Skeletal muscle cell (primary cell): ENCODE measurements around the gene CEP85L.

ENCODE experiments used
- DNase-seq: peaks from one replicate; pipeline ENCODE4 v3.0.0-alpha.2; 2010; ENCODE audit warnings: low read depth
- H3K4me3 ChIP-seq: 2 replicates; pipeline ENCODE4 v1.5.1; 2011; ENCODE audit warnings: low read depth, mild to moderate bottlenecking, control low read depth, low read length, moderate library complexity

The CEP85L gene

DNA sequence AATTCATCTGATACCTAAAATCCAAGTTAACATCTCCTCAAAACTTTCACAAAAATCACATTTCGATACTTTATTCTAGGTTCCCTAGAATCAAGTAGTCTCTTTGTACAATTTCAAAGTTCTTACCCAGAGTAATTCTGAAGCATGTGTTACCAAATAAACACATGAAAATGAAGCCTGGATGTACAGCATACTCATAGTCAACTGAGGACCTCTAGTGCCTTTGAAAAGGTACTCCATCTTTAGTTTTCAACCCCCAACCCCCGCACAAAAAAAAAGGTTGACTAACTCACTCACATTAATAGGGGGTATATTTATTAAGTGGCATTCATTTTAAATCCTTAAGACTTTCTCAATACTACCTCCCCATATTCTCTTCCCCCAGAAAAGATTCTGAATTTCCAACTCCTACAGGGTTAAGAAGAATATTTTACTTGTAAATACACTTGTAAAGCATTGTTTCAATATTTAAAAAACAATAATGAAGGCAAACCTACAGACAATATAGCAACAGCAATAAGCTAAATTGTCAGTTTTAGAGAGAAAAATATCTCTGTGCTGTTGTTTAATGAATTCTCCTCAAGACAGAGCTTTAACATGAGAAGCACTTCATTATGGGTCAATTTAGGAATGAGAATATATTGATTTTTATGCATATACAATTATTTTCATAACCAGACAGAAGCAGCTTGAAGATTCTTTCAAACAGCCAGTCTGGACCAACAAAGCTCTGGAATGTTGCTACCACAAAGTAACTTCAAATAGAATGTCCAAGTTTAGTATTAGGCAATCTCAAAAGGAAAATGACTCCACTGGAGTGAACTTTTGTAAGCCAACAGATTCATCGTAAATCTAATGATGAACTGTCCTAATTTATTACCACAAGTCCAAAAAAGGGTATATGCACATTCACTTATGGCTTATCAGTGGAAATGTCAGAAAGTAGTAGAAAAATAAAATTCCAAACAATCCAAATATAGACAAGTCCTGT is 100.0 kb downstream of the CEP85L start:
- no peak overlapping the region for H3K4me3 ChIP-seq
- peak; percentile 57 for DNase-seq

DNA sequence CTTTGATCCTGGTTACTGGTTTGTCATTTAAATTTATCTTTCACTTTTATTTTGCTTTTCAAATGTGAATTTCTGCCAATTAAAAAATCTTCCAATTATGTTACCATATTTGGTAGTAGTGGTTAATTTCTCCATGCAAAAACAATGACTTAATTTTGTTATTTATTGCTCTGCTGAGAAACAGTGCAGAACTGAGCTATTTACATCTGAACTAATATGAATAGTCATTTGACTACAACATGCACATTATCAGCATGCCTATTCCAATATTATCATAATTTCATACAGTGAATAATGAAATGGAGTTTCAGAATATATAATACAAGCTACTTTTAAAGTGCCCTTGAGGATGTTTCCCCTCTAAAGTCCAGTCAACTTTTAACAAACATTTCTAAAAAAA is 102.8 kb downstream of the CEP85L start:
- no peak for DNase-seq
- no peak overlapping the region for H3K4me3 ChIP-seq

DNA sequence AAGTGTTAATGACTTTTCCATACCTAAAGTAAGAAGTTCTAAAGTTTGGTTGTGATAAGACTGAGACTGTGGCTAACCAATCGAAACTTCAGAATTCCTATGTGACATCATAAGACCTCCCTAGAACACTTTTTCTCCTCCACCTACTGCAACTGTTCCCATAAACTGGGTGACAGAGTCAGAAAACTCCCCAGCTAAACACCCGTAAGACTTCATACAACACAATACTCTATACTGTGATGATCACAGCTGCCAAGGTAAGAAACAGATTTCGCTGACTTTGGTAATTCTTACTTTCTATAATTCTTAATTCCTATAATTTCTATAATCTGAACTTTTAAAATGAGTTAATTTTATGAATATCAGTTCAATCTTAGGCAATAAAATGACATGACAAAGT is 103.3 kb downstream of the CEP85L start, which contains the start of gene PLN:
Gene PLN (plus strand): TSS at position 161 of the 400 bp plus-strand sequence. CDS start 10,626 bp downstream, outside the sequence.
- no peak for DNase-seq
- H3K4me3 ChIP-seq, result no peak within 1 kb of the TSS

DNA sequence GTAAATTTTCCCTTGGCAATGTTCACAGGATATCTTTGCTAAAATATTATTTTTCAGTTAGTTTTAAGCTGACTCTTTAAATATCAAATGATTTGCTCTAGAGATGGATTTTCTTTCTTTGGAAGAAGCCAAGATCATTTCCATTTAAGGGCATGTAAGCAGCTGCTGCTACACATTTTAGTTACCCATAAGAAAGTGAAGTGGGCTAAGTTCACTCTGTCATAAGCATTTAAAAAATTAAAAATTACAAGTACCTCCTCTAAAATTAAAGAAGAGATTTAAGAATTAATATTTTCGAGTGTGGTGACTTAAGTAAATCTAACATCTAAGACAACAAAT is 104.5 kb downstream of the CEP85L start:
- DNase-seq, result no peak
- no peak overlapping the region for H3K4me3 ChIP-seq

DNA sequence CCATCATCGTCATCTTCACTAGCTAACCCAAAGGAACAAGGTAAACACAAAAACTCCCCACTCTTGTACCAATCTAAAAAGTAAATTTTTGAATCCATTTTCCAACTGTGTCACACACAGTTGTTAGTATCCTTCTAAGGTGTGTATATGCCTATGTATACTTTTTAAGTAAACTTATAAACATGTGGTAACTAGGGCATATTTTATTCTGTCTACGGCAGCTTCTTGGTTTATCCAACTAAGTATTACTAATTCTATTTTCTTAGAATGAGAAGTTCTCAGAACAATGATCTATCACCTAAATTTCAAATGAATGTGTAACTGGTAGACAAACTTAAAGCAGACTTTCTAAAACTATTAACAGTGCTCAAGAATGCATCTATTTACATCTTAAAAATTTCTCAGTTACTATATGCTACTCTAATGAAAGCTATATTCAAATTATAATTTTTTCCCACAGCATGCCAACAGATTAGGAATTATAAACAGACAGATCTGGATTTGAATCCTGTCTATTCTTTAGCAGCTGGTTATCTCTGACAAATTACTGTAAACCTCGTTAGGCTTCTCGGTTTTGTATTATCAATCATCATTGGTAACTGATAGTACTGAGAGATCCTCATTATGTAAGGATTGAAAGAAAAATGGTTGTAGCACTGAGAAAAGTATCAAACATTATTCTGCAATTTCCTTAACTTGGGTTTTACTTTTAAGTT is 105.1 kb downstream of the CEP85L start:
- no peak overlapping the region for H3K4me3 ChIP-seq
- DNase-seq, result no peak

DNA sequence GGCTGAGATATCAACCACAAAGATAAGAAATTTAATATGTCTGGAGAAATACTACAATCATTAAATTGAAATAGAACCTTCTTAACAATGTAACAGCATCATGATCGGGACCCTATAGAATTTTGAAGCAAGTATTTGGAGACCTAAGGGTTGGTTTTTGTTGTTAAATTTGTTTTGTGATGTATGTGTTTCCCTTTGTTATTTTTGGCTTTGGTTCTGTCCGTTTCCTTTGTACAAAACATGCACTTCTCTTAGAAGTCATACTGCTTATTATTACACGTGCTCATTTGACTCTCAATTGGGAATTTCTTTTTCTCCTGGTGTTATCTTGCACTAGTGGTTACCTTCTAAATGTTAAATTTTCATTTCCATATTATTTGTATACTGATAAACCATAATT is 107.3 kb downstream of the CEP85L start:
- no peak for DNase-seq
- no peak overlapping the region for H3K4me3 ChIP-seq

DNA sequence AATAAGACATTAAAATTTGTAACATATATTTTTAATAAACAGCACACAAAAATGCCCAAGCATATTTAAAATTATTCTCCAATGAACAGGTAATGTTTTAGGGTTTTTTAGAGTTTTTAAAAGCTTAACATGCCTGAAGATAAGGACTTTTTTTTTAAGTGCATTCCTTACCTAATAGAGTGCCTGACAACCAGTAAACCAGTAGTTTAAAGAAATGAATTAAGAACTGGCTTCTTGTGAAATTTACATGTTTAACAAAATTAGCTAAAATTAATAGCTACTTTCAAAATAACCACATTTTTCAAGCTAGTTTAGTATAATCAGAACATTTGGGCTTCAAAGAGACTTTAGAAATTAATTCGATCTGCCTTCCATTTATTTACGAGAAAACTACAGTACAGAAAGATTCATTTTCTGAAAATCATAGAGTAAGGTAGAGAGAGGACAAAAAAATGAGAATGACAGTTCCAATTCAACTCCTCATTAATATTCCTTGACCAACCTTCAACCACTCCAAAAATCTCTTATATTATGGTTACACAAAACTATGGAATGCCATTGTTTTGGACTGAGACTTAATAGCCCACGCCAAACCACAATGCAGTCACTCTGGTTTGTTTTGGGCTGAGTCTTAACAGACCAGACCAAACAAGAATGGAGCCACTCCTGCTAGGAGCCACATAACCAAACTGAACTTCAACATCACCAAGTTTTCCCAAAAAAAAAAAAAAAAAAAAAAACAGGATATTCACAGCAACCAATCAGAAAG is 109.0 kb downstream of the CEP85L start:
- H3K4me3 ChIP-seq, result no peak overlapping the region
- DNase-seq, result peak; percentile 25

DNA sequence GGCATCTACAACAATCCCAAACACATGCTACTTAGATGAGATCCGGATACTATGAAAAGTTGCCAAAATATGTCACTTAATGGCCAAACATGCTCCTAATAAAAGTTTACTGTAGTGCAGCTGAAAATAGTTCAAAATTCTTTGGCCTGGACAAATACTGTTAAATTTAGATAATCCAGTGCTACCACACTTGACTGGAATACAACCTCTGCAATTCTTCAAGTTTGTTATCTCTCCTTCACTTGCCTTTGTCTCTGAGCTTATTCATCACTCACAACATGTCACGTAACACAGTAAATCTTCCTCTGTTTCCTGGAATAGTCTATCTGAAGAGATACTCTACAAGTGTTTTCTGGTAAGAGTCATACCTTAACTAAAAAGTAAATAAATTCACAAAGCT is 113.8 kb downstream of the CEP85L start:
- DNase-seq, result no peak
- H3K4me3 ChIP-seq, result no peak overlapping the region

DNA sequence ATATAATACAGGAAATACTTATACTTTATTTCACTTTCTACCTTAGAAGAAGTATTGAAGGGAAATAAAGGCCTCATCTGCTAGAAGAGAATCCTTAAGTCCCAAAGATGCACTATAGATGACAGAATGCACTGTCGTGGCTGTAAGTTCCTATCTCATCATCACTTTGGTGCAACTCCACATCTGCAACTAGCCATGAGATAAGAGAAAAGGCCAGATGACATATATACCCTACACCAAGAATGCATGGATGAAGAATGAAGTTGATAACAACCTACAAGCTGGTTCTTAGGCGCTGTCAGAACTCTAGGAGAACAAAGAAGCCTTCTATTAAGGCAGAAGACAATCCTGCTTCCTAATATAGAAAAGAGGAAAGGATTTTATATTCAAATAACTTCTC is 114.9 kb downstream of the CEP85L start:
- no peak for DNase-seq

DNA sequence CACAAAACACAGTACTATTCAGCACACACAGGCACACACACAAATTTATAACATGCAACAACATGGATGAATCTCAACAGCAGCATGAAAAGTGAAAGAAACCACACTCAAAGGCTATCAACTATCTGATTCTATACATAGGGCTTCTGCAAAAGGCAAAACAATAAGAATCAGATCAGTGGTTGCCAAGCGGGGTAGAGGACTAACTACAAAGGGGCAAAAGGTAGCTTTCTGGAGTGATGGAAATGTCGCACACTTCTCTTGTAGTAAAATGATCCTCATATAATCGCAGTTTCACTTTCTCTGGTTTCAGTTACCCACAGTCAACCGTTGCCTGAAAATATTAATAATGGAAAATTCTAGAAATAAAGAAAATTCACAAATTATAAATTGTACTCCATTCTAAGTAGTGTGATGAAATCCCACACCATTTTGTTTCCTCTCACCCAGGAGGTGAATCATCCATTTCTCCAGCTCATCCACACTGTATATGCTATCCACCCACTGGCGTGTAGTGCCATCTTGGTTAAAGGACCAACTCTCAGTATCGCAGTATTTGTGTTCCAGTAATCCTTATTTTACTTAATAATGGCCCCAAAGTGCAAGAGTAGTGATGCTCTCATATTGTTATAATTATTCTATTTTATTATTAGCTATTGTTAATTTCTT is 116.1 kb downstream of the CEP85L start:
- no peak overlapping the region for H3K4me3 ChIP-seq
- DNase-seq, result no peak

More for the DNA sequence above, 114.9 kb downstream of the CEP85L start:
- no peak overlapping the region for H3K4me3 ChIP-seq

DNA sequence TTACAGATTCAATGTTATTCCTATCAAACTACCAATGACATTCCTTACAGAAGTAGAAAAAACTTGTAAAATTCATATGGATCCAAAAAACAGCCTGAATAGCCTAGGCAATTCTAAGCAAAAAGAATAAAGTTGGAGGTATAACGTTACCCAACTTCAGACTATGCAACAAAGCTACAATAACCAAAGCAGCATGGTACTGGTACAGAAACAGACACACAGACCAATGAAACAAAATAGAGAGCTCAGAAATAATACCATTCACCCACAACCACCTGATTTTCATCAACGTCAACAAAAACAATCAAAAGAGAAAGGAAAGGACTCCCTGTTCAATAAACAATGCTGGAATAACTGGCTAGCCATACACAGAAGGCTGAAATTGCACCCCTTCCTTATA is 120.4 kb downstream of the CEP85L start:
- H3K4me3 ChIP-seq, result no peak overlapping the region
- no peak for DNase-seq

DNA sequence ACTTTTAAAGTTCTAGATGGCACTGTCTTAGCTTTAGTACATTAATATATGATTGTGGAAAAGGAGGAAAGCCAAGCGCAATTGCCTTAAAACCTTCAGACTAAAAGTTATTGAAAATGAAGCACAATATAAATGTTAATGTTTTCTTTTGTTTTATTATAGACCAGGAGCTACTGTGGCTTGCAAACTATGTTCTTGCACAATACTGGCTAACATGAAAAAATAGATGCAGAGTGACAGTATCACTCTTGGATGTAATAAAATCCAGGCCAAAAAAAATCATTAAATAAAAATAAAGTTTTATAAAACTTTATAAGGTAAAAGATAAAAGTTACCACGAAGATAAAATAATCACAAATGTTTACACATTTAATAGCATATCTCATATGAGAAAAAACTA is 121.6 kb downstream of the CEP85L start:
- no peak for DNase-seq
- H3K4me3 ChIP-seq, result no peak overlapping the region

DNA sequence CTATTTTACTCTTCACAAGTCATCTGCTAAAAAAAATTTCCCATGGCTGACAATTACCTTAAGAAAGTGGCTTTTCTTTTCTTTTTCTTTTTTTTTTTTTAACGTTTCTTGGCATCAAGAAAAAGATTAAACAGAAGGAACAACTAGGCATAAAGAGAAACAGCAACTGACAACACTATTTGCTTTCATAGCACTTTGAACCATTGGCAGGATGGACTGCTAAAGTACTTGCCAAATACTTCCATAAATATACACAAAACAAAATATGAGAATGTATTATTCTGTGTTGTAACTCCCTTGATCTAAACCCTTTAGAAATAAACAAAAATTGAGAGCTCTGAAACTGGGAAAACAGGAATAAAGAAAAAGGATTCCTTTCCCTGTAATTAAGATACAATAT is 123.3 kb downstream of the CEP85L start:
- H3K4me3 ChIP-seq, result no peak overlapping the region
- no peak for DNase-seq

DNA sequence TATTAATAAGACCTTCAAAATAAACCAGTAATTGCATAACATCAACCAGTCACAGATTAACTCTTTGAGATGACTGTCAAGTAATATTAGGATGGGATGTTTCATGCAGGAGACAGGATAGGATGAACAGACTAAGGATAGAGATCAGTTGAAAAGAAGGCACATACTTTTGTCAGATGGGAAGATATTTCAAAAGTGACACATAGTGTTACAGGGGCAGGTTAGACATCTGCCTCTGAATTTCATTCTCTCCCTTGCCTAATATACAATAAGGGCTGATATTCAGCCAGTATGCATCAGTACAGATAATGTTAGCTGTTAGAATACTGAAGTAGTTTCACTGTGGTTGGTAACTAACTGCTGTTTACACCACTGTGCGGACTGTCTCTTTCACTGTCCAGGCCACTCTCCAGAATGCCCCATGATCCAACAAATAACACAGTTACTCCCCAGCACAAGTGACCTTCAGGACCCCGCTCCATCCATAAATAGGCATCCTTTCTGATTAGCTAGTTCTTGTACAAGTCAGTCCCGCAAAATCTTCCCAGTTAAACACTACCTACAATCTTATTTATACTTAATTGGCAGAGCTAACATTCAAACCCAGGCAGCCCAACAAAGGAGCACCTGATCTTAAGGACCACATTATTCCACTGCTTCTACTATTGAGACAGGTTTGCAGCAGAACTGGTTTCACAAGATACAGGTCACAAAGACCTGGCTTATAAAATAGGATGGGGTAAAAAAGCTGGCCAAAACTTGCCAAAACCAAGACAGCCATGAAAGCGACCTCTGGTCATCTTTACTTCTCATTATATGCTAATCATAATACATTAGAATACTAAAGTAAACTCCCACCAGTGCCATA is 125.2 kb downstream of the CEP85L start:
- DNase-seq, result no peak
- H3K4me3 ChIP-seq, result no peak overlapping the region

DNA sequence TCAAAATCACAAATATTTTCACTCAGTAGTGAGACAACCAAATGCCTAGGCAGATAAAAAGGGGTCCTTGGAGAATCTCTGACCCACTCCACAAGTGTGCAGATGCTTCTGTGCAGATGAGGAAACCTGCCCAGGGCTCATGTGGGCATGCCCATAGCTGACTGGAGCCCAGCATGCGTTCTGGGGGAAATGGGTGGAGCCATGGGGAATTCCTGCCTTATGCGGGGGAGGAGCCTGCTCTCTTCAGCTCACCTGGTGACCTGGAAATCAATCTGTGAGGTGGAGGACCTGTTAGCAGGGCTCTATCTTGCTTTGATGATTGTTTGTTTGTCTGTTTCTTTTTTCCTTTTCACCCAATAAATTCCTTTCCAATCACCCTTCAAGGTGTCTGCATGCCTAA is 126.7 kb downstream of the CEP85L start:
- no peak for DNase-seq
- H3K4me3 ChIP-seq, result no peak overlapping the region

DNA sequence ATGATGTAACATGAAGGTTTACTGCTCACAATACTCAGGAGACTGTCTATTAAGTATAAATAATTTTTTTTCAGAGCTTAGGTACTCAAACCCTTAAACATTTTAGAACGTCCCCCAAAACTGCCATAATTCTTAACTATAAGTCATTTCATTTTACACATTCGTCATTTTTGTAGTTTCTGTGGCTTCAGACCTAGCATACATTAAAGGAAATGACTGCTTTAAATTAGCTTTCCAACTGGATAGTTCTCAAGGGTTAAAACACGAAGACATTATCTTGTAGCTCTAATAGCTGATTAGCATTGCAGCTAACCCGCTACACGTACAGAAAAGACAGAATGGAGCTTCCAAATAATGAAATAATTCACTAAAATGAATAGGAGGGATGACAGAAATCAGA is 128.2 kb downstream of the CEP85L start:
- no peak for DNase-seq
- no peak overlapping the region for H3K4me3 ChIP-seq

DNA sequence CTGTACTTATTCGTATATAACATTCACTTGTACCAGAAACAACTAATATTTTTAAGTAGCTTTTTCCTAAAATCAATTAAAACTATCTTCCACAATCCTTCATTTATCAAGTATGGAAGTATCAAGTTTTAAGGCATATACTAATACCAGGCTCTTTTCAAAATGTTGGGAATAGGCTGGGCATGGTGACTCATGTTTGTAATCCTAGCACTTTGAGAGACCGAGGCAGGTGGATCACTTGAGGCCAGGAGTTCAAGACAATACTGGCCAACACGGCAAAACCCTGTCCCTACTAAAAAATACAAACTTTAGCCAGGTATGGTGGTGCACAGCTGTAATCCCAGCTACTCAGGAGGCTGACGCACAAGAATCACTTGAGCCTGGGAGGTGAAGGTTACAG is 129.0 kb downstream of the CEP85L start:
- no peak overlapping the region for H3K4me3 ChIP-seq
- no peak for DNase-seq

DNA sequence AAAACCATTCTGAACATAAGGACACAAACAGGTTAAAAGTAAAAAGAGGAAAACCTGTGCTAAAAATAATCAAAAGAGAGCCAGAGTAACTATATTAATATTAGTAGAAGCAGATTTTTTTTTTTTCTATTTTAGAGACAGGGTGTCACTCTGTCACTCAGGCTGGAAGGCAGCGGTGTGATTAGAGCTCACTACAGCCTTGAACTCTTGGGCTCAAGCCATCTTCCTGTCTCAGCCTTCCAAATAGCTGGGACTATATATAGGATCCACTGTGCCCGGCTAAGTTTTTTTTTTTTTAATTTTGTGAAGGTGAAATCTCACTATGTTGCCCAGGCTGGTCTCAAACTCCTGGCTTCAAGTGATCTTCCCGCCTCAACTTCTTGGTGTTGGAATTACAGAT is 136.7 kb downstream of the CEP85L start:
- DNase-seq, result no peak
- no peak overlapping the region for H3K4me3 ChIP-seq
